ENCODE results near the gene SLC50A1.
"Not testable (repeated sequence)": the region's sequence is repeated elsewhere in the genome, so short reads cannot be mapped to it uniquely, and the experiment has no call there.

The SLC50A1 gene

DNA sequence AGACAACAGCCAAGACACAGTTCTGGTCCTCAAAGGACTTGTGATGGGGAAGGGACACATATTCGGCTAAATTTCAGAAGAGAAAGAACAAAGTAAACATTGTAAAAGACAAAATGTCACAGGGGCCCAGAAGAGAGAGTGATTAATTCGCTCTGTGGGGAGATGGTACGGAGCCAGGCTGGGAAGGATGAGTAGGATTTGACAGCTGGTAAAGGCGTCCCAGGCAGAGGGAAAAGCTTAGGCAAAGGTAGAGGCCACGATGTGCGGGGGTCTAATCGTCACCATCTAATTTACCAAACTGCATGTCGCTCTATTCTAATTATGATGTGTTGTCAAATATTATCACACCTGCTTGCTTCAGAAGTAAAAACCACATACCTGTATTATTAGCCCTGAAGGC is 25.3 kb upstream of the SLC50A1 start:
- Histone ChIP-seq H3K9me3 (no peaks in the 10 kb centered on the region), H3K4me3 (ENCODE audit: low read depth in 1 of 2, low read length in 1 of 2) (no peak overlapping the region), H3K27me3 (no peaks in the 10 kb centered on the region), H3K36me3 (no peaks in the 10 kb centered on the region), H3K27ac (no peak overlapping the region), H3K4me1 (ENCODE audit: control insufficient read depth in 1 of 2, insufficient read depth in 1 of 2, low read depth in 1 of 2, low read length in 1 of 2) (no peaks in the 10 kb centered on the region)
- TF ChIP-seq, protein P1, sequence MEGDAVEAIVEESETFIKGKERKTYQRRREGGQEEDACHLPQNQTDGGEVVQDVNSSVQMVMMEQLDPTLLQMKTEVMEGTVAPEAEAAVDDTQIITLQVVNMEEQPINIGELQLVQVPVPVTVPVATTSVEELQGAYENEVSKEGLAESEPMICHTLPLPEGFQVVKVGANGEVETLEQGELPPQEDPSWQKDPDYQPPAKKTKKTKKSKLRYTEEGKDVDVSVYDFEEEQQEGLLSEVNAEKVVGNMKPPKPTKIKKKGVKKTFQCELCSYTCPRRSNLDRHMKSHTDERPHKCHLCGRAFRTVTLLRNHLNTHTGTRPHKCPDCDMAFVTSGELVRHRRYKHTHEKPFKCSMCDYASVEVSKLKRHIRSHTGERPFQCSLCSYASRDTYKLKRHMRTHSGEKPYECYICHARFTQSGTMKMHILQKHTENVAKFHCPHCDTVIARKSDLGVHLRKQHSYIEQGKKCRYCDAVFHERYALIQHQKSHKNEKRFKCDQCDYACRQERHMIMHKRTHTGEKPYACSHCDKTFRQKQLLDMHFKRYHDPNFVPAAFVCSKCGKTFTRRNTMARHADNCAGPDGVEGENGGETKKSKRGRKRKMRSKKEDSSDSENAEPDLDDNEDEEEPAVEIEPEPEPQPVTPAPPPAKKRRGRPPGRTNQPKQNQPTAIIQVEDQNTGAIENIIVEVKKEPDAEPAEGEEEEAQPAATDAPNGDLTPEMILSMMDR (IDR thresholded peaks at IDR 0.05): no peak

DNA sequence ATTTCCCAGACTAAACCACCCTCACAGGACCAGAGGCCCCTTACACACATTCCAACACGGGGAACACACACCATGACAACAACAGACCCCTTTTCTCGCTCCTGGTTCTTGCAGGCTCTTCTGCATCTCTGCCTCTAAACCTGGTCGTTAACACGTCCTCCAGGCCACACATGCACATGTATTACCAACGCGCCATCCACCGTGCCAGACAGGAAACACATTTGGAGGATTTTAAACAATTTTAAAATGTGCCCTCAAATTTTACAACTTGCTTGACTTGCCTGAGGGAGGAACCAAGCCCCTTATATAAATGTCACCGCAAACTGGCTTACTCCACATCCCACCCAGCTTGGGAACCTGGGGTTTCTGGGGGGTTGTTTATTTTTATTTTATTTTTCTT is 24.8 kb upstream of the SLC50A1 start:
- no peaks in the 10 kb centered on the region for H3K9me3 ChIP-seq
- H3K36me3 ChIP-seq: no peaks in the 10 kb centered on the region
- TF ChIP-seq, protein P1 (IDR thresholded peaks at IDR 0.05): no peak
- H3K4me3 ChIP-seq (ENCODE audit: low read depth in 1 of 2, low read length in 1 of 2): no peak overlapping the region
- H3K27me3 ChIP-seq: no peaks in the 10 kb centered on the region
- H3K27ac ChIP-seq: no peak overlapping the region
- no peaks in the 10 kb centered on the region for H3K4me1 ChIP-seq (ENCODE audit: control insufficient read depth in 1 of 2, insufficient read depth in 1 of 2, low read depth in 1 of 2, low read length in 1 of 2)

DNA sequence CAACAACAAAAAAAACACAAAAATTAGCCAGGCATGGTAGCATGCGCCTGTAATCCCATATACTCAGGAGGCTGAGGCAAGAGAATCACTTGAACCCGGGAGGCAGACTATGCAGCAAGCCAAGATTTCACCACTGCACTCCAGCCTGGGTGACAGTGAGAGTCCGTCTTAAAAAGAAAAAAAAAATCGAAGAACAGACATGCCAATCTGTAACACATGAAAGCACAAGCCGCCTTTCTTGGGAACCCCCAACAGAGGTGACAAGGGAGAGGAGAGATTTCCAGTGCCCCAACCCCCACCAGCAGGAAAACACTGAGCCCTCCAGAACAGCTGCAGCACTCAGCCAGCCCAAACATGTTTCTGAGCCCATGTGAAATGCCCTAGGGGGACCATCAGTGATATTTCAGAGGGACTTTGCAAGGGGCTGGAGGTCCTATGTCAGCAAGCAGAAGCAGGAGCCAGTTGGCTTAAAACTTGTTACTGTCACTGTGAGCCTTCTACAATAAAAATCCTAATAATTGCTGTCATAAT is 22.1 kb upstream of the SLC50A1 start:
- Histone ChIP-seq H3K4me1 (ENCODE audit: control insufficient read depth in 1 of 2, insufficient read depth in 1 of 2, low read depth in 1 of 2, low read length in 1 of 2) (no peaks in the 10 kb centered on the region), H3K9me3 (no peaks in the 10 kb centered on the region), H3K27ac (no peak overlapping the region), H3K4me3 (ENCODE audit: low read depth in 1 of 2, low read length in 1 of 2) (no peak overlapping the region), H3K27me3 (no peaks in the 10 kb centered on the region), H3K36me3 (no peaks in the 10 kb centered on the region)
- TF ChIP-seq, protein P1 (IDR thresholded peaks at IDR 0.05): no peak

DNA sequence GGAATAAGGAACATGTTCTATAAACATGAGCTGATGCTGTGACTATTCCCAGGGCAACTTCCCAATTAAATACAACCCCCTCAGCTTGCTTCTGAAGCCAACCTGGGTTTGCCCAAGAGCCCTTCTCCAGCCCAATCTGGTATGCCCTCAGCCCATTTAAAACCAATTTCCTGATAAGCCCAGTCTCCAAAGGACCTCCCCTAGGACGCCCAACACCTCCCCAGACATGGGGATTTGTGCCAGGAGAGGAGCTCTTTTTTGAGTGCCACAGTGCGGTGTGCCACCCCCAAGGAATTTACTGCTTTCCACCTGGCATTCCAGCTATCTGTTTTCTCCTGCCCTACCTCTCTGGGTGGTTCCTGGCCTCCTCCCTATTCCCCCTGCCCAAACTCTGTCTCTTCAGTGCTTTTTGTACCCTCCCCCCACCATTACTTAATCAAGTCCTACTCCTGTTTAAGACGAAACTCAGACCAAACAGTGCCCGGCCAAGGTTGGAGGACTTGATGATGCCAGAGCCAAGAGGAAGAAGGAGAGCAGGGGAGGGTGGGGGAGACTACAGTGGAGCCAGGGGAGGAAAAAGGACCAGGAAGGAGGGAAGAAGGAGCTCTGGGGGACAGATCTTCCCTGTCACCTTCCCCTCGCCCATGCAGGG is 19.4 kb upstream of the SLC50A1 start:
- Histone ChIP-seq H3K36me3 (no peaks in the 10 kb centered on the region), H3K9me3 (no peaks in the 10 kb centered on the region), H3K4me1 (ENCODE audit: control insufficient read depth in 1 of 2, insufficient read depth in 1 of 2, low read depth in 1 of 2, low read length in 1 of 2) (no peaks in the 10 kb centered on the region), H3K27ac (no peak overlapping the region), H3K4me3 (ENCODE audit: low read depth in 1 of 2, low read length in 1 of 2) (no peak overlapping the region), H3K27me3 (peaks cover 12% of the 10 kb centered on the region)
- TF ChIP-seq, protein P1 (IDR thresholded peaks at IDR 0.05): no peak

DNA sequence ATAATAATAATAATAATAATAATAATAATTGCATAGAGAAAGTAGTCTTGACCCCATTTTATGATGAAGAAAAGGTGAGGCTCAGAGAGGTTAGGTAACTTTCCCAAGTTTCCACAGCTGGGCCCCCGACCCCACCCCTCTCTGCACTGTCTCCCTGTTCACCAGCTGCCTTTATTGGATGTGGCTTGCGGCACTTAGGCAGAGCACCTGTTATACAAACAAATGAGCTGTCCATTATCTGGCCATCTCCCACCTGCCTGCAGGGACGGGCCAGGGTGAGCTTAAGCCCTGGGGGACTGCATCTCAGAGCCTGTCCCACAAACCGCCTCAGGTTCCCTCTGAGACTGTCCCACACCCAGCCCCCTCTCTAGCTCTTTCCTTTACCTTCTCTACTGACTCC is 18.0 kb upstream of the SLC50A1 start:
- Histone ChIP-seq H3K4me1 (ENCODE audit: control insufficient read depth in 1 of 2, insufficient read depth in 1 of 2, low read depth in 1 of 2, low read length in 1 of 2) (no peaks in the 10 kb centered on the region), H3K36me3 (no peaks in the 10 kb centered on the region), H3K4me3 (ENCODE audit: low read depth in 1 of 2, low read length in 1 of 2) (no peak overlapping the region), H3K27me3 (peaks cover 12% of the 10 kb centered on the region), H3K9me3 (no peaks in the 10 kb centered on the region), H3K27ac (no peak overlapping the region)
- TF ChIP-seq, protein P1 (IDR thresholded peaks at IDR 0.05): no peak

DNA sequence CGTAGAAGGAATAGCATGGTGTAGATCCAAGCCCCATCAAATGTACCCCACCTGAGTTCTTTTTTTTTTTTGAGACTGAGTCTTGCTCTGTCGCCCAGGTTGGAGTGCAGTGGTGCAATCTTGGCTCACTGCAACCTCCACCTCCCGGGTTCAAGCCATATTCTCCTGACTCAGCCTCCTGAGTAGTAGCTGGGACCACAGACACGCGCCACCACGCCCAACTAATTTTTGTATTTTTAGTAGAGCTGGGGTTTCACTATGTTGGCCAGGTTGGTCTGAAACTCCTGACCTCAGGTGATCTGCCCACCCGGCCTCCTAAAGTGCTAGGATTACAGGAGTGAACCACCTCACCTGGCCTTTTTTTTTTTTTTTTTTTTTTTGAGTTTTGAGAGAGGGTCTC is 17.6 kb upstream of the SLC50A1 start:
- H3K4me1 ChIP-seq (ENCODE audit: control insufficient read depth in 1 of 2, insufficient read depth in 1 of 2, low read depth in 1 of 2, low read length in 1 of 2); H3K27ac ChIP-seq; H3K4me3 ChIP-seq (ENCODE audit: low read depth in 1 of 2, low read length in 1 of 2); H3K36me3 ChIP-seq; H3K9me3 ChIP-seq: not testable (repeated sequence)
- H3K27me3 ChIP-seq: peaks cover 12% of the 10 kb centered on the region

Measured in neutrophil (primary cell).